GM23338 (cell line): ENCODE measurements around the gene RNF213. TPM values are rescaled to one million over a fixed set of nuclear protein-coding genes. Genes with fewer than 3 reads are reported as not detected.

Experiments used
- ATAC-seq: fragments of 200-7000 bp; cut with Tn5 transposase; 3 replicates; pipeline ENCODE4 v1.9.1; 2020
- DNase-seq: peaks from one replicate; pipeline ENCODE4 v3.0.0-alpha.2; 2015; ENCODE audit warnings: low spot score
- H2AFZ ChIP-seq: fragments of 200-600 bp; sonication (generic); 2 replicates; pipeline ENCODE4 v1.8.0; 2016; ENCODE audit warnings: antibody characterized with exemption, mild to moderate bottlenecking, moderate library complexity
- H3F3A ChIP-seq: fragments of 200-600 bp; sonication (generic); replicated peaks from 2 replicates; pipeline ENCODE4 v1.8.0; 2017; ENCODE audit warnings: antibody characterized with exemption, mixed run types, low read depth
- H3K27ac ChIP-seq: fragments of 200-600 bp; sonication (generic); 2 replicates; pipeline ENCODE4 v1.6.1; 2016; ENCODE audit warnings: low read depth
- H3K27me3 ChIP-seq: fragments of 200-600 bp; sonication (generic); 2 replicates; pipeline ENCODE4 v1.8.0; 2016; ENCODE audit warnings: mild to moderate bottlenecking, mixed run types, moderate library complexity; ENCODE audit not compliant: insufficient read depth
- H3K36me3 ChIP-seq: fragments of 200-600 bp; sonication (generic); 2 replicates; pipeline ENCODE4 v1.8.0; 2016; ENCODE audit warnings: mild to moderate bottlenecking; ENCODE audit not compliant: insufficient read depth
- H3K4me1 ChIP-seq: fragments of 200-600 bp; sonication (generic); 2 replicates; pipeline ENCODE4 v1.8.0; 2016; ENCODE audit warnings: mild to moderate bottlenecking, moderate library complexity; ENCODE audit not compliant: insufficient read depth
- H3K4me2 ChIP-seq: fragments of 200-600 bp; sonication (generic); 2 replicates; pipeline ENCODE4 v1.7.1; 2017; ENCODE audit warnings: mixed run types
- H3K4me3 ChIP-seq: fragments of 200-600 bp; sonication (generic); 2 replicates; pipeline ENCODE4 v1.6.1; 2016; ENCODE audit warnings: mixed run types
- H3K79me2 ChIP-seq: fragments of 200-600 bp; sonication (generic); replicated peaks from 2 replicates; pipeline ENCODE4 v1.8.0; 2017; ENCODE audit warnings: mild to moderate bottlenecking; ENCODE audit not compliant: insufficient read depth
- H3K9me2 ChIP-seq: fragments of 200-600 bp; sonication (generic); 2 replicates; pipeline ENCODE4 v1.8.0; 2017; ENCODE audit not compliant: insufficient read depth
- H4K20me1 ChIP-seq: fragments of 200-600 bp; sonication (generic); replicated peaks from 2 replicates; pipeline ENCODE4 v1.8.0; 2017; ENCODE audit warnings: mild to moderate bottlenecking; ENCODE audit not compliant: insufficient read depth
- H3K27ac Mint-ChIP-seq: 2 replicates; pipeline ENCODE4 v1.8.0; 2020; ENCODE audit warnings: inconsistent platforms, mild to moderate bottlenecking, moderate library complexity, mixed read lengths
- H3K27me3 Mint-ChIP-seq: 3 replicates; pipeline ENCODE4 v1.8.0; 2022; ENCODE audit warnings: low read depth, mild to moderate bottlenecking, moderate library complexity, mixed read lengths, inconsistent platforms; ENCODE audit not compliant: insufficient read depth, poor library complexity
- H3K36me3 Mint-ChIP-seq: 3 replicates; pipeline ENCODE4 v1.8.0; 2021; ENCODE audit warnings: low read depth, mild to moderate bottlenecking, inconsistent platforms, moderate library complexity, mixed read lengths
- H3K4me1 Mint-ChIP-seq: 3 replicates; pipeline ENCODE4 v1.8.0; 2020; ENCODE audit warnings: mild to moderate bottlenecking, inconsistent platforms, mixed read lengths
- H3K4me3 Mint-ChIP-seq: 3 replicates; pipeline ENCODE4 v1.8.0; 2021; ENCODE audit warnings: moderate library complexity, mild to moderate bottlenecking, inconsistent platforms, mixed read lengths
- H3K9me3 Mint-ChIP-seq: 3 replicates; pipeline ENCODE4 v1.8.0; 2020; ENCODE audit warnings: moderate library complexity, mild to moderate bottlenecking, inconsistent platforms, mixed read lengths
- CREB1 ChIP-seq: fragments of 250-450 bp; sonication (Bioruptor Pico); IDR thresholded peaks from 2 replicates; pipeline ENCODE4 v1.5.0; 2020; ENCODE audit warnings: low read depth, mild to moderate bottlenecking, moderate library complexity
- EZH2 ChIP-seq: fragments of 200-600 bp; sonication (generic); IDR thresholded peaks from one replicate; pipeline ENCODE4 v1.8.0; 2017; ENCODE audit warnings: antibody characterized with exemption, mild to moderate bottlenecking, low read depth; ENCODE audit not compliant: unreplicated experiment
- EZH2phosphoT487 ChIP-seq: fragments of 200-600 bp; sonication (generic); IDR thresholded peaks from one replicate; pipeline ENCODE4 v1.8.1; 2018; ENCODE audit warnings: antibody characterized with exemption; ENCODE audit not compliant: unreplicated experiment
- JUNB ChIP-seq: IDR thresholded peaks from one replicate; pipeline ENCODE4 v1.6.1; 2016; ENCODE audit warnings: antibody characterized with exemption; ENCODE audit not compliant: unreplicated experiment
- NANOG ChIP-seq: IDR thresholded peaks from 2 replicates; pipeline ENCODE4 v1.6.1; 2016; ENCODE audit warnings: antibody characterized with exemption, borderline replicate concordance
- POLR2AphosphoS5 ChIP-seq: IDR thresholded peaks from 2 replicates; pipeline ENCODE4 v1.6.1; 2016; ENCODE audit warnings: antibody characterized with exemption, low read depth
- STAT1 ChIP-seq: IDR thresholded peaks from one replicate; pipeline ENCODE4 v1.6.1; 2016; ENCODE audit warnings: antibody characterized with exemption; ENCODE audit not compliant: unreplicated experiment
- ZNF114 ChIP-seq: fragments of 250-450 bp; sonication (Bioruptor Pico); IDR thresholded peaks from 2 replicates; pipeline ENCODE4 v1.5.0; 2020; ENCODE audit warnings: mild to moderate bottlenecking, moderate library complexity
- ZNF331 ChIP-seq: fragments of 250-450 bp; sonication (Bioruptor Pico); IDR thresholded peaks from 2 replicates; pipeline ENCODE4 v1.5.0; 2020; ENCODE audit warnings: low read depth, mild to moderate bottlenecking, moderate library complexity
- polyA plus RNA-seq: library from polyadenylated mRNA; unstranded; fragments of >200 nt; fragmentation: Nextera tagmentation; extraction: Ambion mirVana; gene quantifications from 2 replicates; pipeline ENCODE4 v1.2.1, GENCODE V29; 2016
- total RNA-seq: library from RNA; depleted of rRNA; stranded (reverse); fragments of >200 nt; shearing (Covaris generic); gene quantifications from 2 replicates; pipeline ENCODE4 v1.2.3, GENCODE V29; 2014
- TF ChIP-seq, protein P1 (sequence below): fragments of 250-450 bp; sonication (Bioruptor Pico); IDR thresholded peaks from 2 replicates; pipeline ENCODE4 v1.5.0; 2020; ENCODE audit warnings: mild to moderate bottlenecking, moderate library complexity
- TF ChIP-seq, protein P2 (sequence below), 2 experiments: fragments of 200-600 bp in 1 of 2; sonication (generic) in 1 of 2; conservative IDR thresholded peaks; 2 replicates each; pipeline versions ENCODE4 v1.5.1 to v1.6.1; 2016 to 2017; ENCODE audit warnings: antibody characterized with exemption in 2 of 2, low read depth in 2 of 2, mild to moderate bottlenecking in 2 of 2, moderate library complexity in 1 of 2
- TF ChIP-seq, protein P3 (sequence below): IDR thresholded peaks from 2 replicates; pipeline ENCODE4 v1.6.1; 2016; ENCODE audit warnings: antibody characterized with exemption
- TF ChIP-seq, protein P4 (sequence below): IDR thresholded peaks from one replicate; pipeline ENCODE4 v1.6.1; 2018; ENCODE audit warnings: antibody characterized with exemption; ENCODE audit not compliant: unreplicated experiment

RNF213 gene
- total and polyA plus RNA-seq, 2 experiments from 2014 or later: 21.2 to 67.2 TPM

DNA sequence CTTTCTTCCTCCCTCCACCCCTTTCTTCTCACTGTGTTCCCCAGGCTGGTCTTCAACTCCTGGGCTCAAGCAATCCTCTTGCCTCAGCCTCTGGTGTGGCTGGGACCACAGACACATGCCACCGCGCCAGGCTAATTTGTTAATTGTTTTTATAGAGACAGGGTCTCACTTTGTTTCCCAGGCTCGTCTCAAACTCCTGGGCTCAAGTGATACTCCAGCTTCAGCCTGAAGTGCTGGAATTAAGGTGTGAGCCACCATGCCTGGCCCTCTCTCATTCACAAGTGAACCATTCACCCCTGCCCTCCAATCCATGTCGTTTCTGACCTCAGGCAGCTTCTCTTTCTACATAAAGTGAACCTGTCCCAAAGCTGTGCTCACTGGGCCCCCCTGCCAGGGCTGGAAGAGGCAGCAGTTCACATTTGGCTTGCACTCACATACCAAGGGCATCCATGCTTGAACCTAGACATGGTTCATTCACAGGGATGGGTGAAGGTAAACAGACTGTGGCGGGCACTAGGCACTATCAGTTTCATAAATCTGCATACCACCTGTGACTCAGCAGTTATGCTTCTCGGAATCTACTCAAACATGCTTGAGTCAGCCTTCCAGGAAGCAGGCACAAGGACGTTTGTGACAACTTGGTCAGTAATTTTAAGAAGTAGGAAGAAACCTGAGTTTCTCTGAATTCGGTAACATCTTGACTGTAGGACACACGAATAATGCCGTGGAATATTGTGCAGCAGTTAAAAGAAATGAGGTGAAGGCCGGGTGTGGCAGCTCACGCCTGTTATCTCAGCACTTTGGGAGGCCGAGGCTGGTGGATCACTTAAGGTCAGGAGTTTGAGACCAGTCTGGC is 6.0 kb upstream of the RNF213 start:
- peak overlapping the region; percentile 75; the same call in 1 of the 2 replicates for H3K27ac Mint-ChIP-seq
- no peak for DNase-seq
- ATAC-seq: no peak

More for the DNA sequence above, 6.0 kb upstream of the RNF213 start:
- H3K4me2 ChIP-seq: no peak overlapping the region
- H3F3A ChIP-seq: peaks cover 28% of the 10 kb centered on the region
- no peak overlapping the region for H3K4me3 ChIP-seq
- H3K79me2 ChIP-seq: no peaks in the 10 kb centered on the region
- peak overlapping the region; percentile 63 for H3K27ac ChIP-seq
- no peak overlapping the region for H2AFZ ChIP-seq
- no peaks in the 10 kb centered on the region for H3K9me2 ChIP-seq
- Mint-ChIP-seq H3K4me3 (no peak overlapping the region), H3K27me3 (peaks cover 17% of the 10 kb centered on the region), H3K36me3 (no peaks in the 10 kb centered on the region), H3K4me1 (peaks cover 31% of the 10 kb centered on the region), H3K9me3 (no peaks in the 10 kb centered on the region)
- H4K20me1 ChIP-seq: no peaks in the 10 kb centered on the region; the same call in 1 of the 2 replicates
- H3K36me3 ChIP-seq: no peaks in the 10 kb centered on the region
- TF ChIP-seq JUNB: no peak
- no peak for TF ChIP-seq STAT1
- TF ChIP-seq ZNF114 (CRISPR knock-in tag): no peak
- no peak for TF ChIP-seq EZH2
- no peak for TF ChIP-seq NANOG
- TF ChIP-seq, protein P1, sequence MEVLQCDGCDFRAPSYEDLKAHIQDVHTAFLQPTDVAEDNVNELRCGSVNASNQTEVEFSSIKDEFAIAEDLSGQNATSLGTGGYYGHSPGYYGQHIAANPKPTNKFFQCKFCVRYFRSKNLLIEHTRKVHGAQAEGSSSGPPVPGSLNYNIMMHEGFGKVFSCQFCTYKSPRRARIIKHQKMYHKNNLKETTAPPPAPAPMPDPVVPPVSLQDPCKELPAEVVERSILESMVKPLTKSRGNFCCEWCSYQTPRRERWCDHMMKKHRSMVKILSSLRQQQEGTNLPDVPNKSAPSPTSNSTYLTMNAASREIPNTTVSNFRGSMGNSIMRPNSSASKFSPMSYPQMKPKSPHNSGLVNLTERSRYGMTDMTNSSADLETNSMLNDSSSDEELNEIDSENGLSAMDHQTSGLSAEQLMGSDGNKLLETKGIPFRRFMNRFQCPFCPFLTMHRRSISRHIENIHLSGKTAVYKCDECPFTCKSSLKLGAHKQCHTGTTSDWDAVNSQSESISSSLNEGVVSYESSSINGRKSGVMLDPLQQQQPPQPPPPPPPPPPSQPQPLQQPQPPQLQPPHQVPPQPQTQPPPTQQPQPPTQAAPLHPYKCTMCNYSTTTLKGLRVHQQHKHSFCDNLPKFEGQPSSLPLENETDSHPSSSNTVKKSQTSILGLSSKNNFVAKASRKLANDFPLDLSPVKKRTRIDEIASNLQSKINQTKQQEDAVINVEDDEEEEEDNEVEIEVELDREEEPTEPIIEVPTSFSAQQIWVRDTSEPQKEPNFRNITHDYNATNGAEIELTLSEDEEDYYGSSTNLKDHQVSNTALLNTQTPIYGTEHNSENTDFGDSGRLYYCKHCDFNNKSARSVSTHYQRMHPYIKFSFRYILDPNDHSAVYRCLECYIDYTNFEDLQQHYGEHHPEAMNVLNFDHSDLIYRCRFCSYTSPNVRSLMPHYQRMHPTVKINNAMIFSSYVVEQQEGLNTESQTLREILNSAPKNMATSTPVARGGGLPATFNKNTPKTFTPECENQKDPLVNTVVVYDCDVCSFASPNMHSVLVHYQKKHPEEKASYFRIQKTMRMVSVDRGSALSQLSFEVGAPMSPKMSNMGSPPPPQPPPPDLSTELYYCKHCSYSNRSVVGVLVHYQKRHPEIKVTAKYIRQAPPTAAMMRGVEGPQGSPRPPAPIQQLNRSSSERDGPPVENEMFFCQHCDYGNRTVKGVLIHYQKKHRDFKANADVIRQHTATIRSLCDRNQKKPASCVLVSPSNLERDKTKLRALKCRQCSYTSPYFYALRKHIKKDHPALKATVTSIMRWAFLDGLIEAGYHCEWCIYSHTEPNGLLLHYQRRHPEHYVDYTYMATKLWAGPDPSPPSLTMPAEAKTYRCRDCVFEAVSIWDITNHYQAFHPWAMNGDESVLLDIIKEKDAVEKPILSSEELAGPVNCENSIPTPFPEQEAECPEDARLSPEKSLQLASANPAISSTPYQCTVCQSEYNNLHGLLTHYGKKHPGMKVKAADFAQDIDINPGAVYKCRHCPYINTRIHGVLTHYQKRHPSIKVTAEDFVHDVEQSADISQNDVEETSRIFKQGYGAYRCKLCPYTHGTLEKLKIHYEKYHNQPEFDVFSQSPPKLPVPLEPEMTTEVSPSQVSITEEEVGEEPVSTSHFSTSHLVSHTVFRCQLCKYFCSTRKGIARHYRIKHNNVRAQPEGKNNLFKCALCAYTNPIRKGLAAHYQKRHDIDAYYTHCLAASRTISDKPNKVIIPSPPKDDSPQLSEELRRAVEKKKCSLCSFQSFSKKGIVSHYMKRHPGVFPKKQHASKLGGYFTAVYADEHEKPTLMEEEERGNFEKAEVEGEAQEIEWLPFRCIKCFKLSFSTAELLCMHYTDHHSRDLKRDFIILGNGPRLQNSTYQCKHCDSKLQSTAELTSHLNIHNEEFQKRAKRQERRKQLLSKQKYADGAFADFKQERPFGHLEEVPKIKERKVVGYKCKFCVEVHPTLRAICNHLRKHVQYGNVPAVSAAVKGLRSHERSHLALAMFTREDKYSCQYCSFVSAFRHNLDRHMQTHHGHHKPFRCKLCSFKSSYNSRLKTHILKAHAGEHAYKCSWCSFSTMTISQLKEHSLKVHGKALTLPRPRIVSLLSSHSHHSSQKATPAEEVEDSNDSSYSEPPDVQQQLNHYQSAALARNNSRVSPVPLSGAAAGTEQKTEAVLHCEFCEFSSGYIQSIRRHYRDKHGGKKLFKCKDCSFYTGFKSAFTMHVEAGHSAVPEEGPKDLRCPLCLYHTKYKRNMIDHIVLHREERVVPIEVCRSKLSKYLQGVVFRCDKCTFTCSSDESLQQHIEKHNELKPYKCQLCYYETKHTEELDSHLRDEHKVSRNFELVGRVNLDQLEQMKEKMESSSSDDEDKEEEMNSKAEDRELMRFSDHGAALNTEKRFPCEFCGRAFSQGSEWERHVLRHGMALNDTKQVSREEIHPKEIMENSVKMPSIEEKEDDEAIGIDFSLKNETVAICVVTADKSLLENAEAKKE (CRISPR knock-in tag): no peak
- no peak for TF ChIP-seq CREB1
- TF ChIP-seq, protein P2, sequence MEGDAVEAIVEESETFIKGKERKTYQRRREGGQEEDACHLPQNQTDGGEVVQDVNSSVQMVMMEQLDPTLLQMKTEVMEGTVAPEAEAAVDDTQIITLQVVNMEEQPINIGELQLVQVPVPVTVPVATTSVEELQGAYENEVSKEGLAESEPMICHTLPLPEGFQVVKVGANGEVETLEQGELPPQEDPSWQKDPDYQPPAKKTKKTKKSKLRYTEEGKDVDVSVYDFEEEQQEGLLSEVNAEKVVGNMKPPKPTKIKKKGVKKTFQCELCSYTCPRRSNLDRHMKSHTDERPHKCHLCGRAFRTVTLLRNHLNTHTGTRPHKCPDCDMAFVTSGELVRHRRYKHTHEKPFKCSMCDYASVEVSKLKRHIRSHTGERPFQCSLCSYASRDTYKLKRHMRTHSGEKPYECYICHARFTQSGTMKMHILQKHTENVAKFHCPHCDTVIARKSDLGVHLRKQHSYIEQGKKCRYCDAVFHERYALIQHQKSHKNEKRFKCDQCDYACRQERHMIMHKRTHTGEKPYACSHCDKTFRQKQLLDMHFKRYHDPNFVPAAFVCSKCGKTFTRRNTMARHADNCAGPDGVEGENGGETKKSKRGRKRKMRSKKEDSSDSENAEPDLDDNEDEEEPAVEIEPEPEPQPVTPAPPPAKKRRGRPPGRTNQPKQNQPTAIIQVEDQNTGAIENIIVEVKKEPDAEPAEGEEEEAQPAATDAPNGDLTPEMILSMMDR (conservative IDR thresholded peaks at IDR 0.05; ENCODE audit: low read depth in 2 of 2): no peak
- TF ChIP-seq POLR2AphosphoS5: no peak
- TF ChIP-seq, protein P3, sequence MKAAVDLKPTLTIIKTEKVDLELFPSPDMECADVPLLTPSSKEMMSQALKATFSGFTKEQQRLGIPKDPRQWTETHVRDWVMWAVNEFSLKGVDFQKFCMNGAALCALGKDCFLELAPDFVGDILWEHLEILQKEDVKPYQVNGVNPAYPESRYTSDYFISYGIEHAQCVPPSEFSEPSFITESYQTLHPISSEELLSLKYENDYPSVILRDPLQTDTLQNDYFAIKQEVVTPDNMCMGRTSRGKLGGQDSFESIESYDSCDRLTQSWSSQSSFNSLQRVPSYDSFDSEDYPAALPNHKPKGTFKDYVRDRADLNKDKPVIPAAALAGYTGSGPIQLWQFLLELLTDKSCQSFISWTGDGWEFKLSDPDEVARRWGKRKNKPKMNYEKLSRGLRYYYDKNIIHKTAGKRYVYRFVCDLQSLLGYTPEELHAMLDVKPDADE: no peak
- TF ChIP-seq EZH2phosphoT487: no peak
- TF ChIP-seq, protein P4, sequence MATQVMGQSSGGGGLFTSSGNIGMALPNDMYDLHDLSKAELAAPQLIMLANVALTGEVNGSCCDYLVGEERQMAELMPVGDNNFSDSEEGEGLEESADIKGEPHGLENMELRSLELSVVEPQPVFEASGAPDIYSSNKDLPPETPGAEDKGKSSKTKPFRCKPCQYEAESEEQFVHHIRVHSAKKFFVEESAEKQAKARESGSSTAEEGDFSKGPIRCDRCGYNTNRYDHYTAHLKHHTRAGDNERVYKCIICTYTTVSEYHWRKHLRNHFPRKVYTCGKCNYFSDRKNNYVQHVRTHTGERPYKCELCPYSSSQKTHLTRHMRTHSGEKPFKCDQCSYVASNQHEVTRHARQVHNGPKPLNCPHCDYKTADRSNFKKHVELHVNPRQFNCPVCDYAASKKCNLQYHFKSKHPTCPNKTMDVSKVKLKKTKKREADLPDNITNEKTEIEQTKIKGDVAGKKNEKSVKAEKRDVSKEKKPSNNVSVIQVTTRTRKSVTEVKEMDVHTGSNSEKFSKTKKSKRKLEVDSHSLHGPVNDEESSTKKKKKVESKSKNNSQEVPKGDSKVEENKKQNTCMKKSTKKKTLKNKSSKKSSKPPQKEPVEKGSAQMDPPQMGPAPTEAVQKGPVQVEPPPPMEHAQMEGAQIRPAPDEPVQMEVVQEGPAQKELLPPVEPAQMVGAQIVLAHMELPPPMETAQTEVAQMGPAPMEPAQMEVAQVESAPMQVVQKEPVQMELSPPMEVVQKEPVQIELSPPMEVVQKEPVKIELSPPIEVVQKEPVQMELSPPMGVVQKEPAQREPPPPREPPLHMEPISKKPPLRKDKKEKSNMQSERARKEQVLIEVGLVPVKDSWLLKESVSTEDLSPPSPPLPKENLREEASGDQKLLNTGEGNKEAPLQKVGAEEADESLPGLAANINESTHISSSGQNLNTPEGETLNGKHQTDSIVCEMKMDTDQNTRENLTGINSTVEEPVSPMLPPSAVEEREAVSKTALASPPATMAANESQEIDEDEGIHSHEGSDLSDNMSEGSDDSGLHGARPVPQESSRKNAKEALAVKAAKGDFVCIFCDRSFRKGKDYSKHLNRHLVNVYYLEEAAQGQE: no peak
- no peak for TF ChIP-seq ZNF331 (CRISPR knock-in tag)
- H3K4me1 ChIP-seq: peaks cover 27% of the 10 kb centered on the region
- H3K27me3 ChIP-seq: no peaks in the 10 kb centered on the region
